K562 (cell line): Measurements from ENCODE around the gene HES5. TPM values are rescaled to one million over a fixed set of nuclear protein-coding genes. Genes with fewer than 3 reads are reported as not detected.

ENCODE experiments used
- ARHGAP35 ChIP-seq: fragments of 450-650 bp; IDR thresholded peaks from 2 replicates; pipeline ENCODE4 v1.6.1; 2018; ENCODE audit not compliant: partially characterized antibody
- ASH1L ChIP-seq: fragments of 450-650 bp; IDR thresholded peaks from 2 replicates; pipeline ENCODE4 v1.6.1; 2018; ENCODE audit warnings: borderline replicate concordance, mild to moderate bottlenecking, low read depth; ENCODE audit not compliant: partially characterized antibody
- CBX2 ChIP-seq: fragments of 200-600 bp; sonication (generic); IDR thresholded peaks from one replicate; pipeline ENCODE4 v1.6.1; 2012; ENCODE audit warnings: mild to moderate bottlenecking, low read length, inconsistent platforms; ENCODE audit not compliant: insufficient read depth, poor library complexity, severe bottlenecking
- CLOCK ChIP-seq: fragments of 250-450 bp; sonication (Bioruptor Pico); IDR thresholded peaks from 2 replicates; pipeline ENCODE4 v1.4.0; 2020; ENCODE audit warnings: mild to moderate bottlenecking, moderate library complexity, borderline replicate concordance
- CREM ChIP-seq: IDR thresholded peaks from 2 replicates; pipeline ENCODE4 v1.6.1; 2014; ENCODE audit warnings: antibody characterized with exemption, low read depth
- GABPB1 ChIP-seq: sonication (generic); formaldehyde crosslinking; IDR thresholded peaks from 2 replicates; pipeline ENCODE4 v1.8.0; 2022; ENCODE audit warnings: mild to moderate bottlenecking, missing genetic modification reagents
- HDAC3 ChIP-seq: fragments of 450-650 bp; IDR thresholded peaks from 2 replicates; pipeline ENCODE4 v1.6.1; 2018; ENCODE audit warnings: borderline replicate concordance, mild to moderate bottlenecking, moderate library complexity; ENCODE audit not compliant: partially characterized antibody
- HNRNPH1 ChIP-seq: fragments of 200-400 bp; formaldehyde crosslinking; optimal IDR thresholded peaks from 2 replicates; pipeline ENCODE3; 2017; ENCODE audit warnings: low read depth, mild to moderate bottlenecking, low read length, moderate library complexity
- KDM1A ChIP-seq, 2 experiments: fragments of 450-650 bp; IDR thresholded peaks; 2 replicates each; pipeline ENCODE4 v1.6.1; 2016; ENCODE audit warnings: mild to moderate bottlenecking in 2 of 2
- MAFG ChIP-seq: fragments of 450-650 bp; conservative IDR thresholded peaks from 2 replicates; pipeline ENCODE4 v1.6.1; 2016; ENCODE audit warnings: missing genetic modification characterization, missing compliant biosample characterization
- MEF2A ChIP-seq: IDR thresholded peaks from 2 replicates; pipeline ENCODE4 v1.6.1; 2011; ENCODE audit warnings: low read depth, mild to moderate bottlenecking, low read length, moderate library complexity; ENCODE audit not compliant: control insufficient read depth
- MEIS2 ChIP-seq: fragments of 450-650 bp; IDR thresholded peaks from 2 replicates; pipeline ENCODE4 v1.6.1; 2014; ENCODE audit warnings: mild to moderate bottlenecking; ENCODE audit not compliant: partially characterized antibody
- NFIC ChIP-seq: fragments of 450-650 bp; IDR thresholded peaks from 2 replicates; pipeline ENCODE4 v1.6.1; 2017; ENCODE audit warnings: mild to moderate bottlenecking, inconsistent platforms
- PHB2 ChIP-seq: fragments of 450-650 bp; IDR thresholded peaks from 2 replicates; pipeline ENCODE4 v1.6.1; 2017; ENCODE audit warnings: low read depth
- POLR2AphosphoS5 ChIP-seq: IDR thresholded peaks from 2 replicates; pipeline ENCODE4 v1.6.1; 2011; ENCODE audit warnings: mild to moderate bottlenecking, low read depth, low read length, moderate library complexity; ENCODE audit not compliant: control insufficient read depth, insufficient read depth
- PRPF4 ChIP-seq: fragments of 200-400 bp; formaldehyde crosslinking; IDR thresholded peaks from one replicate; pipeline ENCODE4 v1.6.1; 2017; ENCODE audit warnings: low read length, low read depth, mild to moderate bottlenecking; ENCODE audit not compliant: insufficient read depth, poor library complexity, severe bottlenecking
- RBM15 ChIP-seq: fragments of 200-400 bp; formaldehyde crosslinking; IDR thresholded peaks from 2 replicates; pipeline ENCODE4 v1.6.1; 2018; ENCODE audit warnings: mild to moderate bottlenecking, low read length, moderate library complexity; ENCODE audit not compliant: insufficient read depth
- RFX1 ChIP-seq: fragments of 450-650 bp; IDR thresholded peaks from 2 replicates; pipeline ENCODE4 v1.6.1; 2016; ENCODE audit warnings: mild to moderate bottlenecking, moderate library complexity
- STAT5A ChIP-seq: IDR thresholded peaks from 2 replicates; pipeline ENCODE4 v1.6.1; 2012; ENCODE audit warnings: low read length, inconsistent platforms, borderline replicate concordance
- TCF3 ChIP-seq: sonication (generic); formaldehyde crosslinking; IDR thresholded peaks from 2 replicates; pipeline ENCODE4 v1.4.0; 2020; ENCODE audit warnings: mild to moderate bottlenecking, missing genetic modification reagents
- TFAM ChIP-seq: fragments of 250-450 bp; sonication (Bioruptor Pico); conservative IDR thresholded peaks from 2 replicates; pipeline ENCODE4 v1.5.0; 2021; ENCODE audit warnings: mild to moderate bottlenecking, moderate library complexity
- ZNF146 ChIP-seq: IDR thresholded peaks from one replicate; pipeline ENCODE4 v1.6.1; 2018; ENCODE audit warnings: missing compliant biosample characterization; ENCODE audit not compliant: unreplicated experiment
- ZNF507 ChIP-seq: conservative IDR thresholded peaks from 2 replicates; pipeline ENCODE4 v1.6.1; 2017; ENCODE audit warnings: missing genetic modification characterization, missing compliant biosample characterization
- ZNF644 ChIP-seq: fragments of 200-800 bp; sonication (Bioruptor generic); IDR thresholded peaks from 2 replicates; pipeline ENCODE4 v1.6.1; 2016; ENCODE audit warnings: low read depth, missing genetic modification characterization, missing compliant biosample characterization
- ZNF76 ChIP-seq: fragments of 250-450 bp; sonication (Bioruptor Pico); IDR thresholded peaks from 2 replicates; pipeline ENCODE4 v1.4.0; 2020; ENCODE audit warnings: mild to moderate bottlenecking, moderate library complexity, borderline replicate concordance
- ZNF785 ChIP-seq: fragments of 250-450 bp; sonication (Bioruptor Pico); IDR thresholded peaks from 2 replicates; pipeline ENCODE4 v1.4.0; 2020; ENCODE audit warnings: mild to moderate bottlenecking
- polyA plus RNA-seq, 8 experiments: library from polyadenylated mRNA; depleted of rRNA in 4 of 8; stranded (reverse) in 5 of 8; unstranded in 3 of 8; fragments of >200 nt; fragmentation: Nextera tagmentation in 2 of 8; fragmentation: Illumina TruSeq in 1 of 8; extraction: Ambion mirVana in 2 of 8; extraction: Trizol in 1 of 8; gene quantifications; 2 replicates each; pipeline versions ENCODE4 v1.2.1 to v1.2.3, GENCODE V29; 2011 to 2014; ENCODE audit warnings: inconsistent platforms in 1 of 8, missing spikeins in 1 of 8
- total RNA-seq, 7 experiments: library from RNA; depleted of rRNA in 6 of 7; stranded (reverse); fragments of >200 nt in 6 of 7; fragmentation: Illumina TruSeq in 2 of 7; extraction: Trizol in 2 of 7; gene quantifications; 2 replicates each; pipeline versions ENCODE4 v1.2.1 to v1.2.3, GENCODE V29; 2011 to 2021; ENCODE audit warnings: low replicate concordance in 1 of 7
- TF ChIP-seq, protein P1 (sequence below): fragments of 250-450 bp; sonication (Bioruptor Pico); IDR thresholded peaks from 2 replicates; pipeline ENCODE4 v1.4.0; 2020; ENCODE audit warnings: borderline replicate concordance

Gene HES5
- total and polyA plus RNA-seq, 9 of the 15 experiments (the other 6 are each of a cell fraction or from before 2014, with no cell fraction given), result not detected

DNA sequence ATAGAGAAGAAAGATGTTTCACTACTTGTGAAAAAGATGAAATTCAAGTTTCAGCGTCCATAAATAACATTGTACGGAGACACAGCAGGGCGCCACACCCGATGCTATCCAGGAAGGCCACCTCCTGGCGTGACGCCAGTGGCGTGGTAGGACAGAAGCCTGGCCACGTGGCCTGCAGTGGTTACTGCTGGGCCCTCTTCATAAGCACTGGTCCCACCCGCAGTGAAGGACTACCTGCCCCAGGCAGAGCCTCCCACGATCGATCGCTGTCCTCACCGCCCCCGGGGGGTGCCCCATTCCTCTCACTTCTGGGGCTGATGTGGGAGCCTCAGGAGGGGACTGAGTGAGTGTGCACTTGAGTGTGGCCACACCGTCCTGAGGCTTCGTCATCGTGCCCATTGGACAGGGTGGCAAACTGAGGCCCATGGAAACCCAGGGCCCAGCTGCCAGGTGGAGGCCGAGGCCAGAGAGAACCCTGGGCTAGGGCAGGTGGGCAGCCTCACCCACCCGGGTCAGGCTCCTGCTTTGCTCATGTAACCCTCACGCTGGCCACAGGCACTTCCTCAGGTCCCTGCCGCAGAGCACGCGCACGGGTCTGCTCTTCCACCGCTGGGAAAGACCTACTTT lies 11.7 kb upstream of the HES5 start (continued):
- TF ChIP-seq, protein P1, sequence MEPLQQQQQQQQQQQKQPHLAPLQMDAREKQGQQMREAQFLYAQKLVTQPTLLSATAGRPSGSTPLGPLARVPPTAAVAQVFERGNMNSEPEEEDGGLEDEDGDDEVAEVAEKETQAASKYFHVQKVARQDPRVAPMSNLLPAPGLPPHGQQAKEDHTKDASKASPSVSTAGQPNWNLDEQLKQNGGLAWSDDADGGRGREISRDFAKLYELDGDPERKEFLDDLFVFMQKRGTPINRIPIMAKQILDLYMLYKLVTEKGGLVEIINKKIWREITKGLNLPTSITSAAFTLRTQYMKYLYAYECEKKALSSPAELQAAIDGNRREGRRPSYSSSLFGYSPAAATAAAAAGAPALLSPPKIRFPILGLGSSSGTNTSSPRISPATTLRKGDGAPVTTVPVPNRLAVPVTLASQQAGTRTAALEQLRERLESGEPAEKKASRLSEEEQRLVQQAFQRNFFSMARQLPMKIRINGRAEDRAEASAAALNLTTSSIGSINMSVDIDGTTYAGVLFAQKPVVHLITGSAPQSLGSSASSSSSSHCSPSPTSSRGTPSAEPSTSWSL (CRISPR knock-in tag), result no peak
- TF ChIP-seq ZNF644 (tag) (peak; percentile 55; the same call in 1 of the 2 replicates), MAFG (no peak), CBX2 (no peak), PHB2 (no peak), ZNF785 (CRISPR knock-in tag) (no peak), STAT5A (no peak), NFIC (peak; percentile 99), ZNF76 (CRISPR knock-in tag) (no peak), CREM (peak; percentile 72), ASH1L (no peak), RFX1 (no peak), ARHGAP35 (peak; percentile 16), TFAM (CRISPR knock-in tag) (no peak), HNRNPH1 (no peak), POLR2AphosphoS5 (no peak; the same call in 1 of the 2 replicates), RBM15 (no peak), MEF2A (no peak), PRPF4 (no peak), GABPB1 (no peak), CLOCK (CRISPR knock-in tag) (no peak), ZNF146 (CRISPR knock-in tag) (no peak), MEIS2 (peak; percentile 92), TCF3 (CRISPR knock-in tag) (no peak), KDM1A (IDR thresholded peaks at IDR 0.05) (peak; percentile 95 to 99), ZNF507 (no peak), HDAC3 (no peak)
